DOHH2 (cell line): ENCODE data around the gene PLK3.

Experiments used
- CTCF ChIP-seq: fragments of 200-600 bp; sonication (generic); IDR thresholded peaks from one replicate; pipeline ENCODE4 v1.5.1; 2014; ENCODE audit warnings: antibody characterized with exemption, mild to moderate bottlenecking, low read depth, low read length; ENCODE audit not compliant: poor library complexity, severe bottlenecking
- EZH2phosphoT487 ChIP-seq: fragments of 200-600 bp; sonication (generic); IDR thresholded peaks from 2 replicates; pipeline ENCODE4 v1.6.1; 2017; ENCODE audit warnings: borderline replicate concordance, mild to moderate bottlenecking, antibody characterized with exemption, low read length, moderate library complexity, mixed read lengths

GRCh38 chr1:44842486-44842861 is 42.3 kb downstream of the PLK3 start:
- TF ChIP-seq CTCF, result no peak
- no peak for TF ChIP-seq EZH2phosphoT487
